ENCODE results near the gene GAL. TPM values are rescaled to one million over a fixed set of nuclear protein-coding genes. Genes with fewer than 3 reads are reported as not detected.

Gene GAL
- total and polyA plus RNA-seq, 2 of the 13 experiments (the other 11 are each of a cell fraction or from before 2014, with no cell fraction given), result not detected

DNA sequence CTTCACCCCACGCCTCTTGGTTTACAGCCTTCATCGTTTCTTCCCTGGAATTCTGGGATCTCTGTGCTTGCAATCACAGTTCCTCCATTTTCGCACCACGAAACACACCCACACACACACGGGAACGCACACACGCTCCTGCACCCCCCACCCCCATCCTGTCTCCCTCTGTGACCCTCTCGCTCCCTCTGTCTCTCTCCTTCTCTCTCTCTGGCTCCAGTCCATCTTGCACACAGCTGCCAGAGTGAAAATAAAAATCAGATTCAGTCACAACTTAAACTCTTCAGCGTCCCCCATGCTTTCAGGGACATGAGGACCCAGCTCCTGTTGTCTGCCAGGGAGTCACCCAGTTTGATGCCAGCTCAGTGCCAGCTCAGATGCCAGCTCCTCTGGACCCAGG lies 3.0 kb downstream of the GAL start:
- Histone ChIP-seq H3K27me3 (ENCODE audit: control insufficient read depth in 1 of 2, insufficient read depth in 2 of 2, low read length in 2 of 2) (peaks cover 9 to 73% of the 10 kb centered on the region in 2 experiments), H3K4me2 (ENCODE audit: low read depth, low read length) (no peak overlapping the region), H3K9ac (ENCODE audit: insufficient read depth, low read depth, low read length) (no peak overlapping the region), H3K4me3 (replicated peaks in 1 of 3; ENCODE audit: insufficient read depth in 1 of 3, low read depth in 2 of 3, low read length in 3 of 3) (no peak overlapping the region), H3K27ac (ENCODE audit: extremely low read length, insufficient read depth, low read length) (no peak overlapping the region), H3K4me1 (ENCODE audit: insufficient read depth, low read length) (peaks cover 8% of the 10 kb centered on the region; the same call in 1 of the 2 replicates), H4K20me1 (ENCODE audit: insufficient read depth, low read length) (no peaks in the 10 kb centered on the region), H2AFZ (ENCODE audit: low read length) (no peak overlapping the region), H3K9me3 (ENCODE audit: low read length) (no peaks in the 10 kb centered on the region), H3K36me3 (replicated peaks in 1 of 2; ENCODE audit: control insufficient read depth in 1 of 2, insufficient read depth in 2 of 2, low read length in 2 of 2) (no peaks in the 10 kb centered on the region), H3K79me2 (ENCODE audit: insufficient read depth, low read length) (no peaks in the 10 kb centered on the region)
- in situ Hi-C loops (cut with HindIII; ENCODE audit: extremely low pct_ligation_motif_present, low pct_unique_long_range_greater_than_20kb) (no loop called here), intact Hi-C loops (cut with micrococcal nuclease; ENCODE audit: unreplicated experiment) (no loop called here)
- no peak for ATAC-seq
- BruUV-seq (replicated peaks), result no TSS peak
- 50% methylated on average over 9 of the region's 9 CpGs for WGBS (ENCODE audit: low lambda C conversion rate)
- no peak for DNase-seq (ENCODE audit: low spot score)
- FAIRE-seq, result no peak
- POLR2A ChIA-PET, result no interaction called here
- CTCF ChIA-PET (ENCODE audit: low intra/inter-chr PET ratio, low total read pairs), result no interaction called here
- TF ChIP-seq ZNF225 (CRISPR knock-in tag; IDR thresholded peaks at IDR 0.05) (no peak), ZMAT5 (CRISPR knock-in tag; IDR thresholded peaks at IDR 0.05; ENCODE audit: borderline replicate concordance, low read depth) (no peak), KLF9 (CRISPR knock-in tag; IDR thresholded peaks at IDR 0.05; ENCODE audit: low read depth) (no peak), ZFP91 (CRISPR knock-in tag; IDR thresholded peaks at IDR 0.05; ENCODE audit: borderline replicate concordance) (no peak), ZFYVE20 (CRISPR knock-in tag; IDR thresholded peaks at IDR 0.05; ENCODE audit: borderline replicate concordance, low read depth) (no peak), ZNF207 (IDR thresholded peaks at IDR 0.05; ENCODE audit: borderline replicate concordance) (no peak), ZNF513 (CRISPR knock-in tag; conservative IDR thresholded peaks at IDR 0.05) (no peak), ZNF10 (CRISPR knock-in tag; IDR thresholded peaks at IDR 0.05; ENCODE audit: borderline replicate concordance, low read depth) (no peak), CCDC6 (CRISPR knock-in tag; IDR thresholded peaks at IDR 0.05) (no peak), LCORL (IDR thresholded peaks at IDR 0.05) (no peak), LCORL (CRISPR knock-in tag; IDR thresholded peaks at IDR 0.05) (no peak), CHD4 (IDR thresholded peaks at IDR 0.05; ENCODE audit: borderline replicate concordance, low read length) (no peak), ZNF614 (CRISPR knock-in tag; IDR thresholded peaks at IDR 0.05; ENCODE audit: borderline replicate concordance) (no peak), ADNP (CRISPR knock-in tag; IDR thresholded peaks at IDR 0.05) (no peak), ZNF773 (CRISPR knock-in tag; IDR thresholded peaks at IDR 0.05; ENCODE audit: borderline replicate concordance) (no peak)
- TF ChIP-seq, protein P1, sequence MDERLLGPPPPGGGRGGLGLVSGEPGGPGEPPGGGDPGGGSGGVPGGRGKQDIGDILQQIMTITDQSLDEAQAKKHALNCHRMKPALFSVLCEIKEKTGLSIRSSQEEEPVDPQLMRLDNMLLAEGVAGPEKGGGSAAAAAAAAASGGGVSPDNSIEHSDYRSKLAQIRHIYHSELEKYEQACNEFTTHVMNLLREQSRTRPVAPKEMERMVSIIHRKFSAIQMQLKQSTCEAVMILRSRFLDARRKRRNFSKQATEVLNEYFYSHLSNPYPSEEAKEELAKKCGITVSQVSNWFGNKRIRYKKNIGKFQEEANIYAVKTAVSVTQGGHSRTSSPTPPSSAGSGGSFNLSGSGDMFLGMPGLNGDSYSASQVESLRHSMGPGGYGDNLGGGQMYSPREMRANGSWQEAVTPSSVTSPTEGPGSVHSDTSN (CRISPR knock-in tag; IDR thresholded peaks at IDR 0.05), result no peak
- TF ChIP-seq, protein P2, sequence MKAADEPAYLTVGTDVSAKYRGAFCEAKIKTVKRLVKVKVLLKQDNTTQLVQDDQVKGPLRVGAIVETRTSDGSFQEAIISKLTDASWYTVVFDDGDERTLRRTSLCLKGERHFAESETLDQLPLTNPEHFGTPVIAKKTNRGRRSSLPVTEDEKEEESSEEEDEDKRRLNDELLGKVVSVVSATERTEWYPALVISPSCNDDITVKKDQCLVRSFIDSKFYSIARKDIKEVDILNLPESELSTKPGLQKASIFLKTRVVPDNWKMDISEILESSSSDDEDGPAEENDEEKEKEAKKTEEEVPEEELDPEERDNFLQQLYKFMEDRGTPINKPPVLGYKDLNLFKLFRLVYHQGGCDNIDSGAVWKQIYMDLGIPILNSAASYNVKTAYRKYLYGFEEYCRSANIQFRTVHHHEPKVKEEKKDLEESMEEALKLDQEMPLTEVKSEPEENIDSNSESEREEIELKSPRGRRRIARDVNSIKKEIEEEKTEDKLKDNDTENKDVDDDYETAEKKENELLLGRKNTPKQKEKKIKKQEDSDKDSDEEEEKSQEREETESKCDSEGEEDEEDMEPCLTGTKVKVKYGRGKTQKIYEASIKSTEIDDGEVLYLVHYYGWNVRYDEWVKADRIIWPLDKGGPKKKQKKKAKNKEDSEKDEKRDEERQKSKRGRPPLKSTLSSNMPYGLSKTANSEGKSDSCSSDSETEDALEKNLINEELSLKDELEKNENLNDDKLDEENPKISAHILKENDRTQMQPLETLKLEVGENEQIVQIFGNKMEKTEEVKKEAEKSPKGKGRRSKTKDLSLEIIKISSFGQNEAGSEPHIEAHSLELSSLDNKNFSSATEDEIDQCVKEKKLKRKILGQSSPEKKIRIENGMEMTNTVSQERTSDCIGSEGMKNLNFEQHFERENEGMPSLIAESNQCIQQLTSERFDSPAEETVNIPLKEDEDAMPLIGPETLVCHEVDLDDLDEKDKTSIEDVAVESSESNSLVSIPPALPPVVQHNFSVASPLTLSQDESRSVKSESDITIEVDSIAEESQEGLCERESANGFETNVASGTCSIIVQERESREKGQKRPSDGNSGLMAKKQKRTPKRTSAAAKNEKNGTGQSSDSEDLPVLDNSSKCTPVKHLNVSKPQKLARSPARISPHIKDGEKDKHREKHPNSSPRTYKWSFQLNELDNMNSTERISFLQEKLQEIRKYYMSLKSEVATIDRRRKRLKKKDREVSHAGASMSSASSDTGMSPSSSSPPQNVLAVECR (CRISPR knock-in tag; IDR thresholded peaks at IDR 0.05; ENCODE audit: borderline replicate concordance), result no peak
